Mucosa of gallbladder (tissue), 1 donor: ENCODE measurements around the gene FXR2. TPM values are rescaled to one million over a fixed set of nuclear protein-coding genes. Genes with fewer than 3 reads are reported as not detected.

Experiments
- DNase-seq: peaks from one replicate; pipeline ENCODE4 v3.0.0-alpha.2; 2020; ENCODE audit warnings: low spot score
- total RNA-seq: library from RNA; stranded (reverse); gene quantifications from one replicate; pipeline ENCODE4 v1.2.1, GENCODE V29; 2021
- donor health status: DM: no; HTN: no; CAD: no.

Gene FXR2
- total RNA-seq, 1 donor from 2014 or later, result 39.3 TPM

DNA sequence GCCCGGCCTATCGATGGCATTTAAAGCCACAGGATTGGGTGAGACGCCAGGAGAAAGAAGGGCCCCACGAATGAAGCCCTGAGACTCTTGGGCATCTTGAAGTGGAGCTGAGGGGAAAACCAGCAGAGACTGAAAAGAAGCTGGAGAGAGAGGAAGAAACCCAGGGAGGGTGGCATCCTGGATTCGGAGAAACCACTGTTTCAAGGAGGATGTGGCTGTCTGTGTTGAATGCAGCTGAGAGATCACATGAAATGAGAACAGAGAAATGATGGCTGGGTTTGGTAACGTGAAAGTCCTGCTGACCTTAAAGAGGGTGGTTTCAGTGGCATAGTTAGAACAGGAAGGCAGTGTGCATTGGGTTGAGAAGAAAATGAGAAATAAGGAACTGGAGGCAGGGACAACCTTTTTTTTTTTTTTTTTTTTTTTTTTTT lies 62.1 kb downstream of the FXR2 start:
- DNase-seq, result peak; percentile 25

DNA sequence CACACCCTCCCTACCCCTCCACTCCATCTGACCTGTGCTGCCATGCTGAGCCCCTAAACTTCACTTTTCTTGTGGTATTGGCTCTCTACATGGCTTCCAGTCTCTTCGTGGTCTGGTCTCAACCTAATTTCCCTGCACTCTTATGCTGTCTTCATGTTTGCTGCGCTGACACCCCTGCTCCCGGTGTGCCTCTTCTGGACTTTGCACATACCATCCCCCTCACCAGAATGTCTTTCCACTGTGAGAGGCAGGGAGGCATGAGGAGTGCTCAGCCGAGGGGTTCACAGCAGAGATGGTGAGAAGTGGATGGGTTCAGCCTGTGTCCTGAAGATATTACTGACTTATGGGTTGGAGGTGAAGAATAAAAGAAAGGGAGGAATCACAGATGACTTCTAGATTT lies 63.3 kb downstream of the FXR2 start:
- no peak for DNase-seq

DNA sequence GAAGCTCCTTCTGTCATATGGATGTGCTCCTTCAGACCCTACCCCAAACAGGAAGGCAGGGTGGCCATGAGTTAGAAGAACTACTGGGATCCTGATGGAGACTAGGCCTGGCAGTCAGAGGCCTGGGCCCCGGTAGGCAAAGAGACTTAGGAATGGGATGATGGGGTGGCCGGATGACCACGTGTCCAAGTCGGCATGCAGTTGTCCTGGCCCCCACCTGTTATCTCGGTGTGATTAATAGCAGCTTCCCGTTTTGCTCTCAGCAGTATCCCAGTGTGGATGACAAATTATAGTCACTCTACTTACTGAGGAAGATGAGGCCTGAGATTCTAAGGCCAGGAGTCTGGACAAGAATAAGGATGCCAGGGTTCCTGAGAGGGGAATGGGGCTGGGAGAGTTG lies 64.4 kb downstream of the FXR2 start:
- no peak for DNase-seq

DNA sequence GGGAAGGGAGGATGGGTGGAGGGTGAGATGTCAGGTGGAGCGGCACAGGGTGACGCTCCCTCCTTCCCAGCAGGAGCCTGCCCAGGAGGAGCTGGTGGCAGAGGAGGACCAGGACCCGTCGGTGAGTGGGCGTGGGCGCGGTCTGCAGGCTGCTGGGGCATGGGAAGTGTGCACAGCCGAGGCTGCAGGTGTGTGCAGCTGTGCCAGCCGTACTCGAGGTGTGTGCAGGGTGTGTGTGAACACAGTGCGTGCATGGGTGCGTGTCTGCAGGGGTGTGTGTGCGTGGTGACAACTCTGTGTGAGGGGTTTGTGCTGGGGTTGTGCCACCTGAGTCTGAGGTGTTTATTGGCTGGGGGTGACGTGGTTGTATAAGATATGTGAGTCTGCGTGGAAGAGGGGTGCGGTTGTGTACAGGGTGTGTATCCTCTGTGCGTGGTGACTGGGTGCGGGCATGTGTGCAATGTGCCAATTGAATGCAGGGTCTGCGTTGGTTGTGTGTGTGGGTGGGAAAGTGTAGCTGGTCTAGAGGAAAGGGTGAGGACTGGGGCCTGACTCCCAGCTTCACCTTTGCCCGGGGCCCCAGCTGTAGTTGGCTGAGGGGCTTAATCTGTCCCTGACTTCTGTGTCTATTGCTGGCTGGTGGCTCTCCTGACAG lies 65.2 kb downstream of the FXR2 start:
- DNase-seq, result no peak

DNA sequence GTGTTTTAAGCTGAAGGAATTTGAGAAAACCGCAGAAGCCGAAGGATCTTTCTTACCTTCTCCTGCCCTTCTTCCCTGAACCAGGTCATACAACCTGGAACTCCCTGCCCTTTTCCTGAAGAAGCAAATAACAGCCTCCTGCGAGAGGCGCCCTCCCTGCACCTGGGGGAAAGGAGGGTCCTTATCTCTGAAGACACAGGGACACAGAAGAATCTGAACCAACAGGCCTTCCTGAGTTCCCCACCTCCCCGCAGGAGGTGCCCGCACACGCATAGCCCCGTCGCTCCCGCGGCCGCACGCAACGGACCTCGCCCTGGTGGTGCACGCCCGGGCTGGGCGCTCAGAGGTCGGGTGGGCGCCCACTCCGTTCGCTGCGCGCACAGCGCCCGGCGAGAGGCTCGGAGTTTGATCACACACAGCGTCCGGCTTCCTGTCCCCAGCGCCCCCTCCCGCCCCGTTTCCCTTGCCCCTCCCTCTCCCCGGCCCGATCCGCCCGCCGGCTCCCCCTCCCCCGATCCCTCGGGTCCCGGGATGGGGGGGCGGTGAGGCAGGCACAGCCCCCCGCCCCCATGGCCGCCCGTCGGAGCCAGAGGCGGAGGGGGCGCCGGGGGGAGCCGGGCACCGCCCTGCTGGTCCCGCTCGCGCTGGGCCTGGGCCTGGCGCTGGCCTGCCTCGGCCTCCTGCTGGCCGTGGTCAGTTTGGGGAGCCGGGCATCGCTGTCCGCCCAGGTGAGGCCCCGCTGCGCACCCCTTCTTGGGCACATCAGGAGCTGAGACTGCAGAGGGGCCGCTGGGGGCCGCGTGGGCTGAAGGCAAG lies 65.9 kb downstream of the FXR2 start, which contains the start of gene TNFSF12:
Gene TNFSF12 (plus strand): TSS at position 474 of the 816 bp plus-strand sequence. CDS start 96 bp downstream, at position 570.
- DNase-seq, result peak; percentile 57

DNA sequence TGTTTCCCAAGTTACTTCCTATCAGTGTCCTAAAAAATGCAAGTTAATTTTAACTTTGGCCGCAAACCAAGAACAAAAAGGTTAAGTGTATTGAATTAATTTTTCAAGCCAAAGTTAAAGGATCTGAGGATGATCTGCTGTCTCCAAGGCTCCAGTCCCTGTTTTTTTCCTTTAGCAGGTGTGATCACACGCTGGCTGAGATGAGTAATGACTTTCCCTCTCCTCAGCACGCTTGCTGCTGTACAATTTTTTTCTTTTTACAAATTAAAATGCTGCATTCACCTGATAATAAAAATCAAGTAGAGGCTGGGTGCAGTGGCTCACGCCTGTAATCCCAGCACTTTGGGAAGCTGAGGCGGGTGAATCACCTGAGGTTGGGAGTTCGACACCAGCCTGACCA lies 69.8 kb downstream of the FXR2 start:
- DNase-seq, result no peak

Other genes with a start within 250 kb of the FXR2 start
- 11.7 TPM for gene TNK1, start 233.8 kb downstream of the FXR2 start, total RNA-seq
- 39.7 TPM for gene PLSCR3, start 220.4 kb downstream of the FXR2 start, total RNA-seq
- gene TMEM256, start 210.8 kb downstream of the FXR2 start, total RNA-seq, result 67.5 TPM
- 35.2 TPM for gene NLGN2, start 207.1 kb downstream of the FXR2 start, total RNA-seq
- not detected for gene SPEM1, start 194.6 kb downstream of the FXR2 start, total RNA-seq
- not detected for gene SPEM2, start 189.3 kb downstream of the FXR2 start, total RNA-seq
- not detected for gene SPEM3, start 186.0 kb downstream of the FXR2 start, total RNA-seq
- gene TMEM102, start 179.5 kb downstream of the FXR2 start, total RNA-seq, result 14.3 TPM
- gene FGF11, start 175.4 kb downstream of the FXR2 start, total RNA-seq, result 2.7 TPM
- gene CHRNB1, start 169.8 kb downstream of the FXR2 start, total RNA-seq, result 10.0 TPM
- gene ZBTB4, start 135.3 kb downstream of the FXR2 start, total RNA-seq, result 82.8 TPM
- gene SLC35G6, start 133.5 kb downstream of the FXR2 start, total RNA-seq, result not detected
- 133 TPM for gene POLR2A, start 130.5 kb downstream of the FXR2 start, total RNA-seq
- gene TNFSF12, start 65.8 kb downstream of the FXR2 start, total RNA-seq, result 81.5 TPM
- gene TNFSF13, start 56.1 kb downstream of the FXR2 start, total RNA-seq, result 120 TPM
- 46.6 TPM for gene SENP3, start 53.0 kb downstream of the FXR2 start, total RNA-seq
- 75.3 TPM for gene CD68, start 35.3 kb downstream of the FXR2 start, total RNA-seq
- 76.4 TPM for gene MPDU1, start 31.0 kb downstream of the FXR2 start, total RNA-seq
- 3.1 TPM for gene SOX15, start 24.8 kb downstream of the FXR2 start, total RNA-seq
- 120 TPM for gene SAT2, start 12.9 kb upstream of the FXR2 start, total RNA-seq
- 0.89 TPM for gene SHBG, start 15.2 kb upstream of the FXR2 start, total RNA-seq
- gene ATP1B2, start 36.0 kb upstream of the FXR2 start, total RNA-seq, result 7.7 TPM
- 48.7 TPM for gene TP53, start 72.6 kb upstream of the FXR2 start, total RNA-seq
- 9.0 TPM for gene WRAP53, start 73.6 kb upstream of the FXR2 start, total RNA-seq
- 1.6 TPM for gene EFNB3, start 90.3 kb upstream of the FXR2 start, total RNA-seq
- gene DNAH2, start 102.8 kb upstream of the FXR2 start, total RNA-seq, result 0.95 TPM
- gene KDM6B, start 219.3 kb upstream of the FXR2 start, total RNA-seq, result 52.5 TPM
- 5.8 TPM for gene TMEM88, start 240.2 kb upstream of the FXR2 start, total RNA-seq
- gene NAA38, start 242.7 kb upstream of the FXR2 start, total RNA-seq, result 79.0 TPM
- 21.9 TPM for gene CYB5D1, start 243.1 kb upstream of the FXR2 start, total RNA-seq